ENCODE data around the gene SCO2. TPM values are rescaled to one million over a fixed set of nuclear protein-coding genes. Genes with fewer than 3 reads are reported as not detected.

SCO2 gene
- total RNA-seq, 4 donors from 2014 or later, result 5.1 to 63.6 (median 5.9) TPM; not detected in 1

- Histone ChIP-seq H3K9me3 (no peaks in the 10 kb centered on the region), H3K27ac (no peak overlapping the region), H3K36me3 (peaks cover 0 to 21% (median 10%) of the 10 kb centered on the region in 4 donors), H3K27me3 (no peaks in the 10 kb centered on the region), H3K4me1 (peaks cover 4 to 14% (median 11%) of the 10 kb centered on the region in 4 donors), H3K4me3 (no peak overlapping the region)
- intact Hi-C loops (cut with DNase I; ENCODE audit: low total_unique reads) (no loop called here), in situ Hi-C loops (cut with MboI; ENCODE audit: low pct_ligation_motif_present in 1 of 4, low pct_unique_long_range_greater_than_20kb in 1 of 4, low sequenced_read_pairs in 3 of 4) (no loop called here)
- TF ChIP-seq POLR2A (IDR thresholded peaks at IDR 0.05), result no peak
- TF ChIP-seq, protein P1, sequence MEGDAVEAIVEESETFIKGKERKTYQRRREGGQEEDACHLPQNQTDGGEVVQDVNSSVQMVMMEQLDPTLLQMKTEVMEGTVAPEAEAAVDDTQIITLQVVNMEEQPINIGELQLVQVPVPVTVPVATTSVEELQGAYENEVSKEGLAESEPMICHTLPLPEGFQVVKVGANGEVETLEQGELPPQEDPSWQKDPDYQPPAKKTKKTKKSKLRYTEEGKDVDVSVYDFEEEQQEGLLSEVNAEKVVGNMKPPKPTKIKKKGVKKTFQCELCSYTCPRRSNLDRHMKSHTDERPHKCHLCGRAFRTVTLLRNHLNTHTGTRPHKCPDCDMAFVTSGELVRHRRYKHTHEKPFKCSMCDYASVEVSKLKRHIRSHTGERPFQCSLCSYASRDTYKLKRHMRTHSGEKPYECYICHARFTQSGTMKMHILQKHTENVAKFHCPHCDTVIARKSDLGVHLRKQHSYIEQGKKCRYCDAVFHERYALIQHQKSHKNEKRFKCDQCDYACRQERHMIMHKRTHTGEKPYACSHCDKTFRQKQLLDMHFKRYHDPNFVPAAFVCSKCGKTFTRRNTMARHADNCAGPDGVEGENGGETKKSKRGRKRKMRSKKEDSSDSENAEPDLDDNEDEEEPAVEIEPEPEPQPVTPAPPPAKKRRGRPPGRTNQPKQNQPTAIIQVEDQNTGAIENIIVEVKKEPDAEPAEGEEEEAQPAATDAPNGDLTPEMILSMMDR (IDR thresholded peaks at IDR 0.05), result no peak
- TF ChIP-seq POLR2AphosphoS5 (IDR thresholded peaks at IDR 0.05), result no peak
- TF ChIP-seq EP300 (IDR thresholded peaks at IDR 0.05; ENCODE audit: low read depth), result no peak
- WGBS, 2 donors (ENCODE audit: low coverage in 1 of 2), result 97% methylated on average over 3 of the region's 8 CpGs; no CpG with 5 or more reads in 1 of the 2 donors
- no peak for DNase-seq
These were observed 6.2 kb downstream of the SCO2 start for GRCh38 chr22:50519151-50519550.

DNA sequence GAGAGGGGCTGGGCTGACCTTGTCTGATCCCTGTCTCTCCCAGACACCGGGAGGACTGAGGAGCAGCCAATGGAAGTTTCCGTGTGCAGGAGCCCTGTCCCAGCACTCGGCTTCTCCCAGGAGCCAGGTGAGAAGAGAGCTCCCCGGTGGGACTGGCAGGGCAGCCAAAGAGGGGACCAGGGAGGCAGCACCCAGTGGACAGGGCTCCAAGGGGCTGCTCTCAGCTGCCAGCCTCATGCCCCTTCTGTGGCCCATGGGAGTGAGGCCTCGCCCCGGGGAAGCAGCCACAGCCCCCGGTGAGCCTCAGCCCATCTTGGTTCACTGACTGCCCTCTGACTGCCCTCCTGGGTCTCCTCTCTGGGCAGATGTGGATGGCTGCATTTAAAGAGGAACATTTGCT lies 6.8 kb downstream of the SCO2 start:
- WGBS, 2 donors (ENCODE audit: low coverage in 1 of 2), result 97% methylated on average over 6 of the region's 7 CpGs; no CpG with 5 or more reads in 1 of the 2 donors
- Histone ChIP-seq H3K27me3 (no peaks in the 10 kb centered on the region), H3K36me3 (peaks cover 0 to 21% (median 10%) of the 10 kb centered on the region in 4 donors), H3K27ac (no peak overlapping the region), H3K4me1 (peaks cover 0 to 9% (median 5%) of the 10 kb centered on the region in 4 donors), H3K4me3 (no peak overlapping the region), H3K9me3 (no peaks in the 10 kb centered on the region)
- in situ Hi-C loops (cut with MboI; ENCODE audit: low pct_ligation_motif_present in 1 of 4, low pct_unique_long_range_greater_than_20kb in 1 of 4, low sequenced_read_pairs in 3 of 4), result no loop called here
- TF ChIP-seq POLR2A (IDR thresholded peaks at IDR 0.05), result no peak
- intact Hi-C loops (cut with DNase I; ENCODE audit: low total_unique reads), result no loop called here
- no peak for DNase-seq

- in situ Hi-C loops (cut with MboI; ENCODE audit: low pct_ligation_motif_present in 1 of 4, low pct_unique_long_range_greater_than_20kb in 1 of 4, low sequenced_read_pairs in 3 of 4) (no loop called here), intact Hi-C loops (cut with DNase I; ENCODE audit: low total_unique reads) (no loop called here)
- Histone ChIP-seq H3K36me3 (peaks cover 0 to 21% (median 7%) of the 10 kb centered on the region in 4 donors), H3K4me1 (no peaks in the 10 kb centered on the region), H3K27me3 (no peaks in the 10 kb centered on the region), H3K4me3 (no peak overlapping the region), H3K9me3 (no peaks in the 10 kb centered on the region), H3K27ac (no peak overlapping the region)
- no peak for DNase-seq
- 91% methylated on average over 20 of the region's 20 CpGs; no CpG with 5 or more reads in 1 of the 2 donors for WGBS, 2 donors (ENCODE audit: low coverage in 1 of 2)
- TF ChIP-seq POLR2A (IDR thresholded peaks at IDR 0.05) (no peak), EP300 (IDR thresholded peaks at IDR 0.05; ENCODE audit: low read depth) (no peak)
These were observed 7.7 kb downstream of the SCO2 start for GRCh38 chr22:50517495-50518260.

GRCh38 chr22:50516891-50517290 lies 8.5 kb downstream of the SCO2 start:
- in situ Hi-C loops (cut with MboI; ENCODE audit: low pct_ligation_motif_present in 1 of 4, low pct_unique_long_range_greater_than_20kb in 1 of 4, low sequenced_read_pairs in 3 of 4), result no loop called here
- WGBS, 2 donors (ENCODE audit: low coverage in 1 of 2), result 50 to 82% methylated on average over 1 to 16 of the region's 16 CpGs
- DNase-seq, result no peak
- Histone ChIP-seq H3K9me3 (no peaks in the 10 kb centered on the region), H3K27ac (no peak overlapping the region), H3K27me3 (no peaks in the 10 kb centered on the region), H3K36me3 (peaks cover 0 to 21% (median 5%) of the 10 kb centered on the region in 4 donors), H3K4me3 (no peak overlapping the region), H3K4me1 (no peaks in the 10 kb centered on the region)
- intact Hi-C loops (cut with DNase I; ENCODE audit: low total_unique reads), result no loop called here
- TF ChIP-seq POLR2AphosphoS5 (IDR thresholded peaks at IDR 0.05), result no peak
- TF ChIP-seq POLR2A (IDR thresholded peaks at IDR 0.05), result no peak
- TF ChIP-seq, protein P1 (IDR thresholded peaks at IDR 0.05), result no peak
- TF ChIP-seq EP300 (IDR thresholded peaks at IDR 0.05; ENCODE audit: low read depth), result no peak

- no peak for DNase-seq
- in situ Hi-C loops (cut with MboI; ENCODE audit: low pct_ligation_motif_present in 1 of 4, low pct_unique_long_range_greater_than_20kb in 1 of 4, low sequenced_read_pairs in 3 of 4) (no loop called here), intact Hi-C loops (cut with DNase I; ENCODE audit: low total_unique reads) (no loop called here)
- Histone ChIP-seq H3K9me3 (no peaks in the 10 kb centered on the region), H3K36me3 (peaks cover 0 to 21% (median 5%) of the 10 kb centered on the region in 4 donors), H3K4me3 (no peak overlapping the region), H3K27ac (no peak overlapping the region), H3K27me3 (no peaks in the 10 kb centered on the region), H3K4me1 (no peaks in the 10 kb centered on the region)
- WGBS, 2 donors (ENCODE audit: low coverage in 1 of 2), result 94 to 100% methylated on average over 3 to 8 of the region's 8 CpGs
- TF ChIP-seq POLR2A (IDR thresholded peaks at IDR 0.05) (no peak), POLR2AphosphoS5 (IDR thresholded peaks at IDR 0.05) (no peak), EP300 (IDR thresholded peaks at IDR 0.05; ENCODE audit: low read depth) (no peak)
- TF ChIP-seq, protein P1 (IDR thresholded peaks at IDR 0.05), result no peak
These were observed 9.3 kb downstream of the SCO2 start for GRCh38 chr22:50516068-50516467.

All from transverse colon (tissue), 4 donors.